Lung (tissue), 12 donors: ENCODE results near the gene ZC3H18. TPM values are rescaled to one million over a fixed set of nuclear protein-coding genes. Genes with fewer than 3 reads are reported as not detected.

Experiments
- ATAC-seq: fragments of 200-7000 bp; cut with Tn5 transposase; one replicate; pipeline ENCODE4 v1.9.1; 2020; ENCODE audit warnings: moderate number of reproducible peaks; ENCODE audit not compliant: insufficient read depth, low FRiP score
- DNase-seq, 3 donors: peaks; one replicate each; pipeline ENCODE4 v3.0.0-alpha.2; 2013 to 2017
- H3K27ac ChIP-seq, 2 donors: one replicate each; pipeline ENCODE4 v1.5.1; 2013; ENCODE audit warnings: mild to moderate bottlenecking in 2 of 2, moderate library complexity in 2 of 2, control low read depth in 1 of 2, inconsistent platforms in 1 of 2, low read depth in 1 of 2, low read length in 1 of 2
- H3K27me3 ChIP-seq, 3 donors: one replicate each; pipeline ENCODE4 v1.5.1; 2013; ENCODE audit warnings: low read length in 2 of 3; ENCODE audit not compliant: control insufficient read depth in 3 of 3, insufficient read depth in 3 of 3
- H3K36me3 ChIP-seq, 4 donors: one replicate each; pipeline ENCODE4 v1.5.1; 2013; ENCODE audit warnings: low read length in 4 of 4, mild to moderate bottlenecking in 1 of 4, moderate library complexity in 1 of 4; ENCODE audit not compliant: control insufficient read depth in 4 of 4, insufficient read depth in 4 of 4
- H3K4me1 ChIP-seq, 5 donors: one replicate each; pipeline ENCODE4 v1.5.1; 2013; ENCODE audit warnings: low read length in 5 of 5, mild to moderate bottlenecking in 2 of 5, moderate library complexity in 1 of 5; ENCODE audit not compliant: control insufficient read depth in 5 of 5, insufficient read depth in 5 of 5
- H3K4me3 ChIP-seq: one replicate; pipeline ENCODE4 v1.5.1; 2013; ENCODE audit warnings: mild to moderate bottlenecking, control low read depth, moderate library complexity
- H3K9ac ChIP-seq, 2 donors: one replicate each; pipeline ENCODE4 v1.5.1; 2013; ENCODE audit warnings: low read length in 2 of 2, control low read depth in 1 of 2; ENCODE audit not compliant: insufficient read depth in 1 of 2
- H3K9me3 ChIP-seq, 4 donors: one replicate each; pipeline ENCODE4 v1.5.1; 2013; ENCODE audit warnings: low read length in 3 of 4, mild to moderate bottlenecking in 1 of 4, moderate library complexity in 1 of 4; ENCODE audit not compliant: control insufficient read depth in 4 of 4, insufficient read depth in 3 of 4
- CTCF ChIP-seq: IDR thresholded peaks from 2 replicates; pipeline ENCODE4 v1.5.1; 2012; ENCODE audit warnings: mild to moderate bottlenecking; ENCODE audit errors: control extremely low read depth, extremely low read depth
- WGBS, 2 donors: extraction: QIAGEN DNeasy Blood & Tissue Kit; methylation state at CpG; one replicate each; pipeline ENCODE4 v1.1.7; 2013; 5-methylcytosine and 5-hydroxymethylcytosine counted together
- polyA plus RNA-seq, 2 donors: library from polyadenylated mRNA; stranded (reverse); fragments of 200-250 nt; gene quantifications; one replicate each; pipeline ENCODE4 v1.2.1, GENCODE V29; 2013
- total RNA-seq, 2 donors: library from RNA; depleted of rRNA in 1 of 2; stranded (reverse); fragments of >200 nt in 1 of 2; gene quantifications; one replicate each; pipeline ENCODE4 v1.2.1, GENCODE V29; 2014 to 2021
- donor health status: control.
- donor health status: control.
- donor health status: Bipolar disorder and iron deficiency.
- donor health status: healthy.
- donor health status: DM: yes; HTN: yes; CAD: no.

ZC3H18 gene
- total and polyA plus RNA-seq, 4 donors = 21.2 to 44.0 (median 28.6) TPM

GRCh38 chr16:88585927-88586581, 15.9 kb downstream of the ZC3H18 start:
- WGBS, 2 donors = 94 to 96% methylated on average over 13 of the region's 13 CpGs
- Histone ChIP-seq H3K4me1 (no peaks in the 10 kb centered on the region), H3K9ac (no peak overlapping the region), H3K36me3 (peaks cover 7 to 35% (median 26%) of the 10 kb centered on the region in 4 donors), H3K4me3 (no peak overlapping the region), H3K27me3 (no peaks in the 10 kb centered on the region), H3K27ac (no peak overlapping the region), H3K9me3 (no peaks in the 10 kb centered on the region)
- no peak for TF ChIP-seq CTCF
- no peak for ATAC-seq
- DNase-seq = no peak

GRCh38 chr16:88588148-88588547, 17.9 kb downstream of the ZC3H18 start:
- no peaks in the 10 kb centered on the region for H3K4me1 ChIP-seq
- H3K9me3 ChIP-seq = no peaks in the 10 kb centered on the region
- DNase-seq (no peak), ATAC-seq (no peak)
- H3K9ac ChIP-seq = no peak overlapping the region
- no peaks in the 10 kb centered on the region for H3K27me3 ChIP-seq
- no peak overlapping the region for H3K4me3 ChIP-seq
- H3K36me3 ChIP-seq = peaks cover 3 to 34% (median 23%) of the 10 kb centered on the region in 4 donors
- WGBS, 2 donors = 77 to 82% methylated on average over 4 of the region's 4 CpGs
- no peak overlapping the region for H3K27ac ChIP-seq
- no peak for TF ChIP-seq CTCF

- no peaks in the 10 kb centered on the region for H3K9me3 ChIP-seq
- DNase-seq (no peak), ATAC-seq (no peak)
- 80 to 89% methylated on average over 6 of the region's 6 CpGs for WGBS, 2 donors
- H3K9ac ChIP-seq = no peak overlapping the region
- H3K4me3 ChIP-seq = no peak overlapping the region
- H3K27ac ChIP-seq = no peak overlapping the region
- TF ChIP-seq CTCF = no peak
- peaks cover 3 to 34% (median 23%) of the 10 kb centered on the region in 4 donors for H3K36me3 ChIP-seq
- H3K4me1 ChIP-seq = peaks cover 0 to 2% (median 0%) of the 10 kb centered on the region in 5 donors
- H3K27me3 ChIP-seq = no peaks in the 10 kb centered on the region
Observed at GRCh38 chr16:88588754-88589153, 18.6 kb downstream of the ZC3H18 start.

- no peak for ATAC-seq
- Histone ChIP-seq H3K4me1 (peaks cover 0 to 2% (median 0%) of the 10 kb centered on the region in 5 donors), H3K4me3 (no peak overlapping the region), H3K27ac (no peak overlapping the region), H3K9ac (no peak overlapping the region), H3K36me3 (peaks cover 3 to 34% (median 23%) of the 10 kb centered on the region in 4 donors), H3K9me3 (no peaks in the 10 kb centered on the region), H3K27me3 (no peaks in the 10 kb centered on the region)
- TF ChIP-seq CTCF = no peak
- no peak for DNase-seq
- WGBS, 2 donors = 94 to 95% methylated on average over 11 of the region's 11 CpGs
Observed at GRCh38 chr16:88589441-88589840, 19.2 kb downstream of the ZC3H18 start.
